ENCODE data around the gene PLN. TPM values are rescaled to one million over a fixed set of nuclear protein-coding genes. Genes with fewer than 3 reads are reported as not detected.

PLN gene
- total and polyA plus RNA-seq, 4 donors: 1.6 to 12.3 (median 6.7) TPM

- no peak overlapping the region for H3K4me3 ChIP-seq
- DNase-seq (no peak), ATAC-seq (ENCODE audit: insufficient read depth, low FRiP score) (no peak)
- peaks cover 0 to 8% (median 4%) of the 10 kb centered on the region in 5 donors for H3K4me1 ChIP-seq (ENCODE audit: control insufficient read depth in 5 of 5, insufficient read depth in 5 of 5, low read length in 5 of 5)
- TF ChIP-seq CTCF (IDR thresholded peaks at IDR 0.05; ENCODE audit: control extremely low read depth, extremely low read depth): no peak
- H3K27ac ChIP-seq (ENCODE audit: low read depth in 1 of 2, low read length in 1 of 2): no peak overlapping the region
- WGBS, 2 donors: 80 to 91% methylated on average over 1 of the region's 1 CpG
- H3K9me3 ChIP-seq (ENCODE audit: control insufficient read depth in 4 of 4, insufficient read depth in 3 of 4, low read length in 3 of 4): no peaks in the 10 kb centered on the region
- no peaks in the 10 kb centered on the region for H3K27me3 ChIP-seq (ENCODE audit: control insufficient read depth in 3 of 3, insufficient read depth in 3 of 3, low read length in 2 of 3)
- H3K36me3 ChIP-seq (ENCODE audit: control insufficient read depth in 4 of 4, insufficient read depth in 4 of 4, low read length in 4 of 4): peaks cover 0 to 2% (median 0%) of the 10 kb centered on the region in 4 donors
- H3K9ac ChIP-seq (ENCODE audit: insufficient read depth in 1 of 2, low read length in 2 of 2): no peak overlapping the region
Observed at GRCh38 chr6:118594877-118595276, 46.8 kb downstream of the PLN start.

- Histone ChIP-seq H3K27me3 (ENCODE audit: control insufficient read depth in 3 of 3, insufficient read depth in 3 of 3, low read length in 2 of 3) (no peaks in the 10 kb centered on the region), H3K36me3 (ENCODE audit: control insufficient read depth in 4 of 4, insufficient read depth in 4 of 4, low read length in 4 of 4) (peaks cover 0 to 2% (median 0%) of the 10 kb centered on the region in 4 donors), H3K27ac (ENCODE audit: low read depth in 1 of 2, low read length in 1 of 2) (no peak overlapping the region), H3K4me1 (ENCODE audit: control insufficient read depth in 5 of 5, insufficient read depth in 5 of 5, low read length in 5 of 5) (peaks cover 0 to 6% (median 0%) of the 10 kb centered on the region in 5 donors), H3K9ac (ENCODE audit: insufficient read depth in 1 of 2, low read length in 2 of 2) (no peak overlapping the region), H3K9me3 (ENCODE audit: control insufficient read depth in 4 of 4, insufficient read depth in 3 of 4, low read length in 3 of 4) (no peaks in the 10 kb centered on the region), H3K4me3 (no peak overlapping the region)
- no peak for ATAC-seq (ENCODE audit: insufficient read depth, low FRiP score)
- TF ChIP-seq CTCF (IDR thresholded peaks at IDR 0.05; ENCODE audit: control extremely low read depth, extremely low read depth): no peak
- DNase-seq: no peak
- WGBS, 2 donors: 93 to 95% methylated on average over 5 of the region's 5 CpGs
Observed at GRCh38 chr6:118596774-118597320, 48.8 kb downstream of the PLN start.

GRCh38 chr6:118597636-118598035 is 49.5 kb downstream of the PLN start:
- ATAC-seq (ENCODE audit: insufficient read depth, low FRiP score): no peak
- Histone ChIP-seq H3K4me1 (ENCODE audit: control insufficient read depth in 5 of 5, insufficient read depth in 5 of 5, low read length in 5 of 5) (peaks cover 0 to 8% (median 0%) of the 10 kb centered on the region in 5 donors), H3K9me3 (ENCODE audit: control insufficient read depth in 4 of 4, insufficient read depth in 3 of 4, low read length in 3 of 4) (no peaks in the 10 kb centered on the region), H3K4me3 (no peak overlapping the region), H3K27ac (ENCODE audit: low read depth in 1 of 2, low read length in 1 of 2) (no peak overlapping the region), H3K36me3 (ENCODE audit: control insufficient read depth in 4 of 4, insufficient read depth in 4 of 4, low read length in 4 of 4) (peaks cover 0 to 2% (median 0%) of the 10 kb centered on the region in 4 donors), H3K27me3 (ENCODE audit: control insufficient read depth in 3 of 3, insufficient read depth in 3 of 3, low read length in 2 of 3) (no peaks in the 10 kb centered on the region), H3K9ac (ENCODE audit: insufficient read depth in 1 of 2, low read length in 2 of 2) (no peak overlapping the region)
- WGBS, 2 donors: 81 to 83% methylated on average over 3 of the region's 3 CpGs
- TF ChIP-seq CTCF (IDR thresholded peaks at IDR 0.05; ENCODE audit: control extremely low read depth, extremely low read depth): no peak
- no peak for DNase-seq

- H3K36me3 ChIP-seq (ENCODE audit: control insufficient read depth in 4 of 4, insufficient read depth in 4 of 4, low read length in 4 of 4): peaks cover 0 to 6% (median 1%) of the 10 kb centered on the region in 4 donors
- H3K4me1 ChIP-seq (ENCODE audit: control insufficient read depth in 5 of 5, insufficient read depth in 5 of 5, low read length in 5 of 5): peaks cover 0 to 8% (median 0%) of the 10 kb centered on the region in 5 donors
- H3K9me3 ChIP-seq (ENCODE audit: control insufficient read depth in 4 of 4, insufficient read depth in 3 of 4, low read length in 3 of 4): no peaks in the 10 kb centered on the region
- H3K27me3 ChIP-seq (ENCODE audit: control insufficient read depth in 3 of 3, insufficient read depth in 3 of 3, low read length in 2 of 3): no peaks in the 10 kb centered on the region
- ATAC-seq (ENCODE audit: insufficient read depth, low FRiP score) (no peak), DNase-seq (no peak)
- WGBS, 2 donors: 88 to 94% methylated on average over 2 of the region's 2 CpGs
- H3K4me3 ChIP-seq: no peak overlapping the region
- H3K9ac ChIP-seq (ENCODE audit: insufficient read depth in 1 of 2, low read length in 2 of 2): no peak overlapping the region
- TF ChIP-seq CTCF (IDR thresholded peaks at IDR 0.05; ENCODE audit: control extremely low read depth, extremely low read depth): no peak
- peak overlapping the region in 1 of 2 donors; percentile 21 for H3K27ac ChIP-seq (ENCODE audit: low read depth in 1 of 2, low read length in 1 of 2)
Observed at GRCh38 chr6:118598324-118598723, 50.2 kb downstream of the PLN start.

All from lung (tissue), 12 donors.